WTC11 (cell line): ENCODE results near the gene AKT1S1. TPM values are rescaled to one million over a fixed set of nuclear protein-coding genes. Genes with fewer than 3 reads are reported as not detected.

ENCODE experiments used
- ATAC-seq: fragments of 200-7000 bp; cut with Tn5 transposase; 2 replicates; pipeline ENCODE4 v1.10.0; 2021; ENCODE audit warnings: mild to moderate bottlenecking, moderate library complexity
- CTCF ChIA-PET: fragments of 300-600 bp; sonication (Branson Sonifier 250); formaldehyde crosslinking; loops from one replicate; lab custom pipeline; 2021; ENCODE audit warnings: antibody characterized with exemption; lab: Charles Lee
- POLR2A ChIA-PET: fragments of 350-600 bp; sonication (Branson Sonifier 250); formaldehyde crosslinking; loops from one replicate; lab custom pipeline; 2021; ENCODE audit warnings: antibody characterized with exemption; lab: Charles Lee
- DNase-seq: peaks from one replicate; pipeline ENCODE4 v3.0.0; 2021; ENCODE audit warnings: low spot score
- H3K27ac Mint-ChIP-seq: 2 replicates; pipeline ENCODE4 v1.8.0; 2021; ENCODE audit warnings: mixed read lengths
- H3K27me3 Mint-ChIP-seq: 2 replicates; pipeline ENCODE4 v1.8.0; 2021; ENCODE audit warnings: low read depth, mild to moderate bottlenecking, moderate library complexity, mixed read lengths
- H3K36me3 Mint-ChIP-seq: 2 replicates; pipeline ENCODE4 v1.8.0; 2021; ENCODE audit warnings: mixed read lengths
- H3K4me1 Mint-ChIP-seq: 2 replicates; pipeline ENCODE4 v1.8.0; 2022; ENCODE audit warnings: mixed read lengths
- H3K4me3 Mint-ChIP-seq: 2 replicates; pipeline ENCODE4 v1.8.0; 2021; ENCODE audit warnings: mild to moderate bottlenecking, moderate library complexity, mixed read lengths
- H3K9me3 Mint-ChIP-seq: 2 replicates; pipeline ENCODE4 v1.8.0; 2021; ENCODE audit warnings: mixed read lengths
- ARID4B ChIP-seq: sonication (generic); formaldehyde crosslinking; IDR thresholded peaks from 2 replicates; pipeline ENCODE4 v1.8.0; 2023; ENCODE audit warnings: missing genetic modification reagents, mild to moderate bottlenecking, borderline replicate concordance
- ATF2 ChIP-seq: sonication (generic); formaldehyde crosslinking; IDR thresholded peaks from 2 replicates; pipeline ENCODE4 v1.8.1; 2022; ENCODE audit warnings: low read depth, missing genetic modification reagents, borderline replicate concordance
- CDX4 ChIP-seq: fragments of 250-450 bp; sonication (Bioruptor Pico); IDR thresholded peaks from 2 replicates; pipeline ENCODE4 v1.9.0; 2021; ENCODE audit warnings: moderate library complexity, mild to moderate bottlenecking, inconsistent platforms, borderline replicate concordance
- EMX1 ChIP-seq: fragments of 250-450 bp; sonication (Bioruptor Pico); IDR thresholded peaks from 2 replicates; pipeline ENCODE4 v1.8.0; 2021; ENCODE audit warnings: mild to moderate bottlenecking
- GRHL2 ChIP-seq: fragments of 250-450 bp; sonication (Bioruptor Pico); IDR thresholded peaks from 2 replicates; pipeline ENCODE4 v1.8.0; 2022; ENCODE audit warnings: mild to moderate bottlenecking, moderate library complexity; ENCODE audit not compliant: insufficient replicate concordance, severe bottlenecking
- HMGA2 ChIP-seq: fragments of 250-450 bp; sonication (Bioruptor Pico); IDR thresholded peaks from 2 replicates; pipeline ENCODE4 v1.4.0; 2021; ENCODE audit warnings: mild to moderate bottlenecking, moderate library complexity
- HMGXB4 ChIP-seq: sonication (generic); formaldehyde crosslinking; IDR thresholded peaks from 2 replicates; pipeline ENCODE4 v1.8.1; 2023; ENCODE audit warnings: mild to moderate bottlenecking, moderate library complexity, missing genetic modification reagents
- MLX ChIP-seq: sonication (generic); formaldehyde crosslinking; IDR thresholded peaks from 2 replicates; pipeline ENCODE4 v1.8.1; 2023; ENCODE audit warnings: mild to moderate bottlenecking, missing genetic modification reagents, moderate library complexity
- MXD4 ChIP-seq: fragments of 250-450 bp; sonication (Bioruptor Pico); IDR thresholded peaks from 2 replicates; pipeline ENCODE4 v1.8.0; 2021; ENCODE audit warnings: mild to moderate bottlenecking, moderate library complexity, borderline replicate concordance
- MYBL2 ChIP-seq: sonication (generic); formaldehyde crosslinking; IDR thresholded peaks from 2 replicates; pipeline ENCODE4 v1.8.1; 2023; ENCODE audit warnings: mild to moderate bottlenecking, moderate library complexity, missing genetic modification reagents
- PREB ChIP-seq: sonication (generic); formaldehyde crosslinking; IDR thresholded peaks from 2 replicates; pipeline ENCODE4 v1.8.1; 2022; ENCODE audit warnings: mild to moderate bottlenecking, missing genetic modification reagents, moderate library complexity, borderline replicate concordance
- RORB ChIP-seq: fragments of 250-450 bp; sonication (Bioruptor Pico); IDR thresholded peaks from 2 replicates; pipeline ENCODE4 v1.9.0; 2021; ENCODE audit warnings: mild to moderate bottlenecking
- STAT6 ChIP-seq: sonication (generic); formaldehyde crosslinking; conservative IDR thresholded peaks from 2 replicates; pipeline ENCODE4 v1.8.1; 2023; ENCODE audit warnings: mild to moderate bottlenecking, low read depth, missing genetic modification reagents, moderate library complexity
- ZNF121 ChIP-seq: sonication (generic); formaldehyde crosslinking; IDR thresholded peaks from 2 replicates; pipeline ENCODE4 v1.8.0; 2023; ENCODE audit warnings: missing genetic modification reagents
- ZNF138 ChIP-seq: sonication (generic); formaldehyde crosslinking; conservative IDR thresholded peaks from 2 replicates; pipeline ENCODE4 v1.8.1; 2022; ENCODE audit warnings: mild to moderate bottlenecking, moderate library complexity, missing genetic modification reagents
- ZNF219 ChIP-seq: sonication (generic); formaldehyde crosslinking; IDR thresholded peaks from 2 replicates; pipeline ENCODE4 v1.8.0; 2023; ENCODE audit warnings: missing genetic modification reagents, mild to moderate bottlenecking, borderline replicate concordance
- ZNF263 ChIP-seq: sonication (generic); formaldehyde crosslinking; IDR thresholded peaks from 2 replicates; pipeline ENCODE4 v1.8.1; 2022; ENCODE audit warnings: low read depth, mild to moderate bottlenecking, moderate library complexity, missing genetic modification reagents
- ZNF396 ChIP-seq: fragments of 250-450 bp; sonication (Bioruptor Pico); IDR thresholded peaks from 2 replicates; pipeline ENCODE4 v1.8.0; 2021; ENCODE audit warnings: mild to moderate bottlenecking, moderate library complexity, borderline replicate concordance
- ZNF423 ChIP-seq: fragments of 250-450 bp; sonication (Bioruptor Pico); IDR thresholded peaks from 2 replicates; pipeline ENCODE4 v2.1.2; 2022; ENCODE audit warnings: mild to moderate bottlenecking, moderate library complexity
- ZNF425 ChIP-seq: fragments of 250-450 bp; sonication (Bioruptor Pico); conservative IDR thresholded peaks from 2 replicates; pipeline ENCODE4 v1.9.0; 2021; ENCODE audit warnings: mild to moderate bottlenecking
- total RNA-seq: library from RNA; stranded (reverse); gene quantifications from 3 replicates; pipeline ENCODE4 v1.2.3, GENCODE V29; 2021

AKT1S1 gene
- total RNA-seq, 1 experiment from 2014 or later: 47.8 TPM

- TF ChIP-seq STAT6 (no peak), ZNF121 (CRISPR knock-in tag) (no peak), MXD4 (no peak), ZNF138 (no peak), ZNF423 (CRISPR knock-in tag) (no peak), EMX1 (CRISPR knock-in tag) (no peak), ZNF263 (CRISPR knock-in tag) (no peak), ATF2 (CRISPR knock-in tag) (no peak), MLX (CRISPR knock-in tag) (no peak), CDX4 (no peak), GRHL2 (CRISPR knock-in tag) (no peak), RORB (CRISPR knock-in tag) (no peak), MYBL2 (CRISPR knock-in tag) (no peak), ZNF425 (CRISPR knock-in tag) (no peak)
Observed at GRCh38 chr19:49849433-49850220, 27.5 kb downstream of the AKT1S1 start (continued).

- POLR2A ChIA-PET: interaction anchor here (2.6 kb wide), 1 partner anchor 20 kb away, joined by 13 read pairs; no protein-coding TSS in a partner anchor
- Mint-ChIP-seq H3K4me3 (peak overlapping the region; percentile 29), H3K27ac (no peak overlapping the region; the same call in 1 of the 2 replicates)
- TF ChIP-seq ARID4B (CRISPR knock-in tag) (no peak), HMGA2 (CRISPR knock-in tag) (no peak), HMGXB4 (CRISPR knock-in tag) (no peak), PREB (CRISPR knock-in tag) (no peak), ZNF396 (CRISPR knock-in tag) (no peak), ZNF263 (CRISPR knock-in tag) (no peak), ZNF219 (CRISPR knock-in tag) (no peak)
Observed at GRCh38 chr19:49848938-49849337, 28.2 kb downstream of the AKT1S1 start.

More at GRCh38 chr19:49848938-49849337, 28.2 kb downstream of the AKT1S1 start:
- no peak for DNase-seq
- peaks cover 10% of the 10 kb centered on the region for H3K9me3 Mint-ChIP-seq
- CTCF ChIA-PET: interaction anchor here (1.2 kb wide), 1 partner anchor 36 kb away, joined by 4 read pairs; the partner anchor contains the start of gene FUZ
- H3K27me3 Mint-ChIP-seq: peaks cover 3% of the 10 kb centered on the region; the same call in 1 of the 2 replicates
- peaks cover 21% of the 10 kb centered on the region for H3K36me3 Mint-ChIP-seq
- H3K4me1 Mint-ChIP-seq: peaks cover 22% of the 10 kb centered on the region
- ATAC-seq: no peak
